ENCODE measurements around the gene RAPGEF2. TPM values are rescaled to one million over a fixed set of nuclear protein-coding genes. Genes with fewer than 3 reads are reported as not detected.
A peak's percentile ranks its signal among the peaks of the same experiment; 100 is the strongest.
"Not testable (repeated sequence)": the region's sequence is repeated elsewhere in the genome, so short reads cannot be mapped to it uniquely, and the experiment has no call there.

RAPGEF2 gene
- 32.4 TPM for total RNA-seq

- no peaks in the 10 kb centered on the region for H3K9me3 ChIP-seq
- peaks cover 40% of the 10 kb centered on the region for H3K4me1 ChIP-seq
- peak within 1 kb of the TSS; percentile 94 to 96 for H3K4me3 ChIP-seq
- H3K27ac ChIP-seq = peak within 1 kb of the TSS; percentile 96
- H3K36me3 ChIP-seq = no peaks in the 10 kb centered on the region
- intact Hi-C loops (cut with DNase I) = no loop called here
- H3K27me3 ChIP-seq = no peaks in the 10 kb centered on the region
- TF ChIP-seq CTCF (IDR thresholded peaks at IDR 0.05) (no peak), POLR2AphosphoS5 (IDR thresholded peaks at IDR 0.05; ENCODE audit: insufficient read depth in 1 of 2, low read depth in 1 of 2) (peak; percentile 70 to 94), POLR2A (IDR thresholded peaks at IDR 0.05) (peak; percentile 87 to 91)
- peak in 1 of 2 donors; percentile 96 for DNase-seq (ENCODE audit: extremely low spot score in 2 of 2)
Measured at GRCh38 chr4:159102622-159103383, at the start of gene RAPGEF2. Gene RAPGEF2 (plus strand): TSS chr4:159103079. CDS start chr4:159104163, 1,084 bp downstream.

GRCh38 chr4:159055833-159056232 is 47.0 kb upstream of the RAPGEF2 start:
- intact Hi-C loops (cut with DNase I) = no loop called here
- no peak for TF ChIP-seq CTCF (IDR thresholded peaks at IDR 0.05)
- TF ChIP-seq POLR2A (IDR thresholded peaks at IDR 0.05) = no peak
- TF ChIP-seq POLR2AphosphoS5 (IDR thresholded peaks at IDR 0.05; ENCODE audit: insufficient read depth in 1 of 2, low read depth in 1 of 2) = no peak
- Histone ChIP-seq H3K9me3 (no peaks in the 10 kb centered on the region), H3K4me3 (no peak overlapping the region), H3K36me3 (no peaks in the 10 kb centered on the region), H3K27me3 (no peaks in the 10 kb centered on the region), H3K4me1 (no peaks in the 10 kb centered on the region), H3K27ac (no peak overlapping the region)
- no peak for DNase-seq (ENCODE audit: extremely low spot score in 2 of 2)

DNA sequence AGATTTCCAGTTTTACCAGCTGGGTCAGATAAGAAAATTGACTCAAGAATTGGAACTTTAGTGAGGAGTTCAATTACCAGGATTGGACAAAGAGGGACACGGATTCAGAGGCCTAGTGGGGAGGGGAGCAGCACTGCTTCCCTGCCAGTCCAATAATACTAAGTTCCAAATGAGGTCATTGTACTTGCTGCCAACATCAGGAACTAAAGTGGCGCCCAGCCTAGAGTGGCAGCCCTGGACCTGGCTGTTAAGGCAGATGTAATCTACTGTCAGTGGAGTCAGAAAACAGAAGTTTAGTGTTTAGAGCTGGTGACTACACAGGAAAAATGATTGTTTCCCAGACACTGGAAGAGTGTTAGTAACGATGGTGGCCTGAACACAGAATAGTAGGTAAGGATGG is 42.7 kb upstream of the RAPGEF2 start:
- no peaks in the 10 kb centered on the region for H3K9me3 ChIP-seq
- intact Hi-C loops (cut with DNase I) = no loop called here
- H3K36me3 ChIP-seq = no peaks in the 10 kb centered on the region
- no peak for DNase-seq (ENCODE audit: extremely low spot score in 2 of 2)
- H3K27me3 ChIP-seq = no peaks in the 10 kb centered on the region
- no peaks in the 10 kb centered on the region for H3K4me1 ChIP-seq
- no peak overlapping the region for H3K4me3 ChIP-seq
- no peak overlapping the region for H3K27ac ChIP-seq
- TF ChIP-seq POLR2AphosphoS5 (IDR thresholded peaks at IDR 0.05; ENCODE audit: insufficient read depth in 1 of 2, low read depth in 1 of 2) (no peak), CTCF (IDR thresholded peaks at IDR 0.05) (no peak), POLR2A (IDR thresholded peaks at IDR 0.05) (no peak)

DNA sequence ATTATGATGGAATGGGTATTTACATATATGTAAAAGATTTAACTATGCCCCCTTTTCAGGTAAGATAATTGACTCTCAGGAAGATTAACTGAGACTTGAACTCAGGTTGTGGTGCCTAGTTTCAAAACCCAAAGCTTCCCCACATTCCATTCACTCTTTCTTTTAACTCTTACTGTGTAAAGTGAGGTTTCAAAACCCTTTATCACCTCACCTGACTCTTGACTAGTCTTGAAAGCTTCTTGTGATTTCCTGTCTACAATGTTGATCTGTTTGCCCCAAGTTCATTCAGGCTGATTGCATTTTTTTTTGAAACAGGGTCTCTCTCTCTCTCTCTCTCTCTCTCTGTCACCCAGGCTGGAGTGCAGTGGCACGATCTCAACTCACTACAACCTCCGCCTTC is 40.5 kb upstream of the RAPGEF2 start:
- no peak for DNase-seq (ENCODE audit: extremely low spot score in 2 of 2)
- intact Hi-C loops (cut with DNase I) = no loop called here
- no peaks in the 10 kb centered on the region for H3K36me3 ChIP-seq
- H3K27me3 ChIP-seq = no peaks in the 10 kb centered on the region
- H3K27ac ChIP-seq = no peak overlapping the region
- TF ChIP-seq POLR2A (IDR thresholded peaks at IDR 0.05) (no peak), POLR2AphosphoS5 (IDR thresholded peaks at IDR 0.05; ENCODE audit: insufficient read depth in 1 of 2, low read depth in 1 of 2) (no peak), CTCF (IDR thresholded peaks at IDR 0.05) (no peak)
- no peak overlapping the region for H3K4me3 ChIP-seq
- no peaks in the 10 kb centered on the region for H3K4me1 ChIP-seq
- no peaks in the 10 kb centered on the region for H3K9me3 ChIP-seq

DNA sequence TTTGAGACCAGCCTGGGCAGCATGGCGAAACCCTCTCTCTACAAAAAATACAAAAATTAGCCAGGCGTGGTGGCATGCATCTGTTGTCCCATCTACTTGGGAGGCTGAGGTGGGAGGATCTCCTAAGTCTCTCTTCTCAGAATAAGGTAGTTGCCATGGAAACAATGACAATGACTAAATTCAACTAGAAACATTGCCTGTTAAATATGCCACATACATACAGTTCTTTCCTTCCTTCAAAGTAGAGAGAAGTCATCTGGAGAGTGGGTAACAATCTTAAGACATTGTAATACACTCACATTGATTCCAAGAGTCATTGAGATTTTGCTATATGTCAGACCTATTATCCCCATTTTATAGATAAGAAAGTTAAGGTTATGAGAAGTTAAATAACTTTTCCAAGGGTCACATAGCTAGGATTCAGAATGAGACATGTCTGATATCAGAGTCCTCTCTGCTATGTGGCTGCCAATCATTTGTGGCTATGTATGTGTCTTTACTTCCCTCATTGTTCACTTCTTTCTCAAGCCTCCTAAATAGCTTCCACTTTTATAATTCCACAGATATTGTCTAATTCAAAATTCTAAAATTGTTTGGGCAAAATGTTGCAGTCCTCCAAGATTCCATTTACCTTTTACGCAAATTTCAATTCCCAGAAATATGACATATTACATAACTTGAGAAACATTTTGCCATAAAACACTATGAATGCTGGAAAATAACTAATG is 37.2 kb upstream of the RAPGEF2 start:
- TF ChIP-seq POLR2A (IDR thresholded peaks at IDR 0.05) (no peak), POLR2AphosphoS5 (IDR thresholded peaks at IDR 0.05; ENCODE audit: insufficient read depth in 1 of 2, low read depth in 1 of 2) (no peak), CTCF (IDR thresholded peaks at IDR 0.05) (no peak)
- intact Hi-C loops (cut with DNase I) = no loop called here
- Histone ChIP-seq H3K4me1 (peaks cover 1% of the 10 kb centered on the region), H3K36me3 (no peaks in the 10 kb centered on the region), H3K4me3 (no peak overlapping the region), H3K9me3 (no peaks in the 10 kb centered on the region), H3K27me3 (no peaks in the 10 kb centered on the region), H3K27ac (no peak overlapping the region)
- no peak for DNase-seq (ENCODE audit: extremely low spot score in 2 of 2)

DNA sequence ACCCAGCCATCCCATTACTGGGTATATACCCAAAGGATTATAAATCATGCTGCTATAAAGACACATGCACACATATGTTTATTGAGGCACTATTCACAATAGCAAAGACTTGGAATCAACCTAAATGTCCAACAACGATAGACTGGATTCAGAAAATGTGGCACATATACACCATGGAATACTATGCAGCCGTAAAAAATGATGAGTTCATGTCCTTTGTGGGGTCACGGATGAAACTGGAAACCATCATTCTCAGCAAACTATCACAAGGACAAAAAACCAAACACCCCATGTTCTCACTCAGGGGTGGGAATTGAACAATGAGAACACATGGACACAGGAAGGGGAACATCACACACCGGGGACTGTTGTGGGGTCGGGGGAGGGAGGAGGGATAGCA is 34.7 kb upstream of the RAPGEF2 start:
- H3K36me3 ChIP-seq; H3K27me3 ChIP-seq; intact Hi-C loops (cut with DNase I); H3K9me3 ChIP-seq; H3K27ac ChIP-seq; DNase-seq (ENCODE audit: extremely low spot score in 2 of 2); H3K4me1 ChIP-seq; H3K4me3 ChIP-seq: not testable (repeated sequence)
